Trophoblast cell (in vitro differentiated cells and primary cell): ENCODE data around the gene CEBPG.

ENCODE experiments used
- DNase-seq, 2 donors: peaks; one replicate each; pipeline ENCODE4 v3.0.0-alpha.2; 2016
- H2AFZ ChIP-seq: 2 replicates; pipeline ENCODE4 v1.6.1; 2013; ENCODE audit warnings: low read length, moderate library complexity, mild to moderate bottlenecking; ENCODE audit not compliant: insufficient read depth, poor library complexity
- H2AK5ac ChIP-seq: 2 replicates; pipeline ENCODE4 v1.6.1; 2013; ENCODE audit warnings: mild to moderate bottlenecking, low read length
- H2BK120ac ChIP-seq: 2 replicates; pipeline ENCODE4 v1.6.1; 2013; ENCODE audit warnings: low read length, mild to moderate bottlenecking, moderate library complexity; ENCODE audit not compliant: insufficient read depth, poor library complexity
- H2BK12ac ChIP-seq: 2 replicates; pipeline ENCODE4 v1.6.1; 2013; ENCODE audit warnings: mild to moderate bottlenecking, low read length, moderate library complexity
- H2BK5ac ChIP-seq: 2 replicates; pipeline ENCODE4 v1.6.1; 2013; ENCODE audit warnings: low read length, low read depth, moderate library complexity, mild to moderate bottlenecking; ENCODE audit not compliant: poor library complexity
- H3K14ac ChIP-seq: 2 replicates; pipeline ENCODE4 v1.6.1; 2013; ENCODE audit warnings: mild to moderate bottlenecking, low read length
- H3K18ac ChIP-seq: 2 replicates; pipeline ENCODE4 v1.6.1; 2013; ENCODE audit warnings: mild to moderate bottlenecking, low read length
- H3K23ac ChIP-seq: 2 replicates; pipeline ENCODE4 v1.6.1; 2013; ENCODE audit warnings: low read length
- H3K27ac ChIP-seq: 2 replicates; pipeline ENCODE4 v1.5.1; 2013; ENCODE audit warnings: low read depth, mild to moderate bottlenecking, inconsistent platforms, low read length, moderate library complexity
- H3K27me3 ChIP-seq: 2 replicates; pipeline ENCODE4 v1.6.1; 2013; ENCODE audit warnings: inconsistent platforms, mild to moderate bottlenecking, low read length, moderate library complexity; ENCODE audit not compliant: insufficient read depth
- H3K36me3 ChIP-seq, 2 experiments: 1 replicate in 1 of 2; 2 replicates in 1 of 2; pipeline ENCODE4 v1.6.1; 2013; ENCODE audit warnings: low read length in 2 of 2, mild to moderate bottlenecking in 2 of 2, moderate library complexity in 1 of 2; ENCODE audit not compliant: insufficient read depth in 2 of 2, control insufficient read depth in 1 of 2
- H3K4ac ChIP-seq: 2 replicates; pipeline ENCODE4 v1.6.1; 2013; ENCODE audit warnings: low read depth, mild to moderate bottlenecking, low read length, moderate library complexity
- H3K4me1 ChIP-seq, 2 experiments: 1 replicate in 1 of 2; 2 replicates in 1 of 2; pipeline ENCODE4 v1.6.1; 2013; ENCODE audit warnings: low read length in 2 of 2, mild to moderate bottlenecking in 2 of 2, moderate library complexity in 1 of 2; ENCODE audit not compliant: insufficient read depth in 2 of 2, control insufficient read depth in 1 of 2
- H3K4me2 ChIP-seq: 2 replicates; pipeline ENCODE4 v1.6.1; 2013; ENCODE audit warnings: inconsistent platforms, mild to moderate bottlenecking, low read length, moderate library complexity
- H3K4me3 ChIP-seq: 2 replicates; pipeline ENCODE4 v1.5.1; 2013; ENCODE audit warnings: mild to moderate bottlenecking, low read depth, low read length, inconsistent platforms
- H3K79me1 ChIP-seq: one replicate; pipeline ENCODE4 v1.6.1; 2013; ENCODE audit warnings: low read length
- H3K79me2 ChIP-seq: 2 replicates; pipeline ENCODE4 v1.6.1; 2013; ENCODE audit warnings: low read length, mild to moderate bottlenecking; ENCODE audit not compliant: control insufficient read depth, insufficient read depth, poor library complexity
- H3K9ac ChIP-seq: 2 replicates; pipeline ENCODE4 v1.6.1; 2013; ENCODE audit warnings: mild to moderate bottlenecking, low read length
- H3K9me3 ChIP-seq: 2 replicates; pipeline ENCODE4 v1.6.1; 2013; ENCODE audit warnings: low read depth, mild to moderate bottlenecking, control low read depth, inconsistent platforms, low read length; ENCODE audit not compliant: insufficient read depth
- H4K12ac ChIP-seq: 2 replicates; pipeline ENCODE4 v1.6.1; 2013; ENCODE audit warnings: low read depth, mild to moderate bottlenecking, low read length, moderate library complexity
- H4K8ac ChIP-seq: 2 replicates; pipeline ENCODE4 v1.6.1; 2013; ENCODE audit warnings: low read depth, mild to moderate bottlenecking, low read length, moderate library complexity
- H4K91ac ChIP-seq: one replicate; pipeline ENCODE4 v1.6.1; 2013; ENCODE audit warnings: low read depth, mild to moderate bottlenecking, low read length, moderate library complexity
- WGBS: extraction: QIAGEN DNeasy Blood & Tissue Kit; methylation state at CpG from one replicate; pipeline ENCODE4 v1.1.7; 2013; ENCODE audit warnings: missing lambda C conversion rate; ENCODE audit not compliant: insufficient read length, insufficient coverage; ENCODE audit errors: extremely low coverage; 5-methylcytosine and 5-hydroxymethylcytosine counted together

The CEBPG gene

DNA sequence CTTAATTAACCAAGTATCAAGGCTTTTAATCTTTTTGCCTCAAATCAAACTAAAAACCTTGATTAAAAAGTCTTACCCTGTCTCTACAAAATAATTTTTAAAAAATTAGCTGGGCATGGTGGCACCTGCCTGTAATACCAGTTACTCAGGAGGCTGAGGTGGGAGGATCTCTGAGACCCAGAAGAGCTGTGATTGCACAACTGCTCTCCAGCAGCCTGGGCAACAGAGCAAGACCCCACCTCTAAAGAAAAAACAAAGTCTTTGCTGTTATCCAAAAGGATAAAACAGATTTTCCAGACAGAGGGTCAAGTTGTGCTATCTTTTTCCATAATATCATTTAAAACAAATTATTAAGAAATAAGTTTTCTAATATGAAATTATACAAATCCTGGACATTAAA lies 26.8 kb upstream of the CEBPG start:
- Histone ChIP-seq H3K4me3 (no peak overlapping the region), H2BK120ac (no peak overlapping the region), H4K12ac (no peak overlapping the region), H3K4me2 (no peak overlapping the region), H3K79me2 (no peaks in the 10 kb centered on the region), H3K79me1 (no peaks in the 10 kb centered on the region), H4K91ac (no peak overlapping the region), H3K4ac (no peak overlapping the region), H3K9me3 (no peaks in the 10 kb centered on the region), H3K18ac (no peak overlapping the region), H3K14ac (no peak overlapping the region), H4K8ac (no peak overlapping the region), H3K9ac (no peak overlapping the region), H3K27ac (no peak overlapping the region), H2BK5ac (no peak overlapping the region), H3K27me3 (no peaks in the 10 kb centered on the region), H3K4me1 (no peaks in the 10 kb centered on the region), H3K23ac (no peak overlapping the region), H2AK5ac (no peak overlapping the region), H2AFZ (no peak overlapping the region), H3K36me3 (no peaks in the 10 kb centered on the region), H2BK12ac (no peak overlapping the region)
- no peak for DNase-seq

DNA sequence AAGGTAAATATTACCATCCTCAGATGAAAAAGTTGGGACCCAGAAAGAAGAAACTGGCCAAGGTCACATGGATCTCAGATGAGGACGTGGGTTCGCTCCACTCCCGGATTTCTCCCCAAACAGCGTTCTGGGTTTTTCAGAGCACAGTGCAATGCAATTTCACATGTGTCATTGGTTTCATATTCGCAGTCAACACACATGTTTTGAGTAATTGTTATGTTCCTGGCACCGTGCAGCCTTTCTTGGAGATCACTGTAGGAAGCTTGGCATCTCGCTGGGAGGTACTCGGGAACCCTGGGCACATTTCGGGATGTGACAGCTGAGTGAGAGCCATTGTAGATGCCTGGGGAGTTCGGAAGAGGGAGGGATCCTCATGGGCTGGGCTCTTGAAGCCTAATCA lies 26.2 kb upstream of the CEBPG start:
- Histone ChIP-seq H3K79me1 (no peaks in the 10 kb centered on the region), H4K91ac (no peak overlapping the region), H4K8ac (no peak overlapping the region), H3K36me3 (no peaks in the 10 kb centered on the region), H3K4me1 (no peaks in the 10 kb centered on the region), H3K27ac (no peak overlapping the region), H3K4me2 (no peak overlapping the region), H2AK5ac (no peak overlapping the region), H3K4me3 (no peak overlapping the region), H3K23ac (no peak overlapping the region), H3K79me2 (no peaks in the 10 kb centered on the region), H3K9me3 (no peaks in the 10 kb centered on the region), H3K18ac (no peak overlapping the region), H3K9ac (no peak overlapping the region), H2AFZ (no peak overlapping the region), H2BK5ac (no peak overlapping the region), H2BK120ac (no peak overlapping the region), H3K27me3 (no peaks in the 10 kb centered on the region), H3K14ac (no peak overlapping the region), H4K12ac (no peak overlapping the region), H3K4ac (no peak overlapping the region), H2BK12ac (no peak overlapping the region)
- DNase-seq, result no peak
- WGBS, result no CpG with 5 or more reads among the region's 10 CpGs

DNA sequence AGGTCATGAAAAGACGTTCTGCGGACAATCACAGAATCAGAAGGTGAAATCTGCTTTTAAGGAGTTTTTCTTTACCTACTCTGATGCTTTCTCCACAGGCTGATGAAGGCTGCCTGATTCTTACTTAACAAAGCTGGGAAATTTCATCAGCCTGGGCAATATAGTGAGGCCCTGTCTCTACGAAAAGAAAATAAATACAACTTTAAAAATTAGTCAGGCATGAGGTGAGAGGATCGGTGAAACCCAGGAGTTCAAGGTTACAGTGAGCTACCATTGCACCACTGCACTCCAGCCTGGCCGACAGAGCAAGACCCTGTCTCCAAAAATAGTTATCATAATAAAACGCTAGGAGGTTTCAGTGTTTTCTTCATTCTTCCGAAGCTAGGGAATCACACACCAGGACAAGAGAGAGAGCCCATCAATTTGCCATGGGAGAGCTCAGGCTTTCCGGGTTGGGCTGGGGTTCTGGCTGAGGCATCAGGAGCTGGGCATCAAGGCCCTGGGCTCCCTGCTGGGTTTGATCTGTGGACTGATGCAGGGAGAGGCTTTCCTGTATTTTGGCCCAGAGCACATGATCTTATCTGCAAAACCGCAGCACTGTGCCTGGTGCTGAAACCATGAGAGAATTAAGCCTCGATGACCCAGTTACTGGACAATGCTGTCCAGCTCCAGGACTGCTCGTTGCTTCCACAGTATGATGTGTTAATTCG lies 25.1 kb upstream of the CEBPG start:
- H4K91ac ChIP-seq, result no peak overlapping the region
- H3K18ac ChIP-seq, result no peak overlapping the region
- H3K14ac ChIP-seq, result no peak overlapping the region
- H2AK5ac ChIP-seq, result no peak overlapping the region
- H3K4ac ChIP-seq, result no peak overlapping the region
- no peak overlapping the region for H2AFZ ChIP-seq
- H4K8ac ChIP-seq, result no peak overlapping the region
- no peaks in the 10 kb centered on the region for H3K27me3 ChIP-seq
- H3K4me3 ChIP-seq, result no peak overlapping the region
- H3K9ac ChIP-seq, result no peak overlapping the region
- H3K4me2 ChIP-seq, result no peak overlapping the region
- no peak overlapping the region for H2BK120ac ChIP-seq
- no peaks in the 10 kb centered on the region for H3K9me3 ChIP-seq
- H3K36me3 ChIP-seq, result no peaks in the 10 kb centered on the region
- H3K79me1 ChIP-seq, result no peaks in the 10 kb centered on the region
- WGBS, result no CpG with 5 or more reads among the region's 12 CpGs
- H2BK12ac ChIP-seq, result no peak overlapping the region
- H4K12ac ChIP-seq, result no peak overlapping the region
- H2BK5ac ChIP-seq, result no peak overlapping the region
- no peak overlapping the region for H3K23ac ChIP-seq
- H3K27ac ChIP-seq, result no peak overlapping the region
- DNase-seq, result peak; percentile 56 to 68
- H3K4me1 ChIP-seq, result no peaks in the 10 kb centered on the region
- no peaks in the 10 kb centered on the region for H3K79me2 ChIP-seq

DNA sequence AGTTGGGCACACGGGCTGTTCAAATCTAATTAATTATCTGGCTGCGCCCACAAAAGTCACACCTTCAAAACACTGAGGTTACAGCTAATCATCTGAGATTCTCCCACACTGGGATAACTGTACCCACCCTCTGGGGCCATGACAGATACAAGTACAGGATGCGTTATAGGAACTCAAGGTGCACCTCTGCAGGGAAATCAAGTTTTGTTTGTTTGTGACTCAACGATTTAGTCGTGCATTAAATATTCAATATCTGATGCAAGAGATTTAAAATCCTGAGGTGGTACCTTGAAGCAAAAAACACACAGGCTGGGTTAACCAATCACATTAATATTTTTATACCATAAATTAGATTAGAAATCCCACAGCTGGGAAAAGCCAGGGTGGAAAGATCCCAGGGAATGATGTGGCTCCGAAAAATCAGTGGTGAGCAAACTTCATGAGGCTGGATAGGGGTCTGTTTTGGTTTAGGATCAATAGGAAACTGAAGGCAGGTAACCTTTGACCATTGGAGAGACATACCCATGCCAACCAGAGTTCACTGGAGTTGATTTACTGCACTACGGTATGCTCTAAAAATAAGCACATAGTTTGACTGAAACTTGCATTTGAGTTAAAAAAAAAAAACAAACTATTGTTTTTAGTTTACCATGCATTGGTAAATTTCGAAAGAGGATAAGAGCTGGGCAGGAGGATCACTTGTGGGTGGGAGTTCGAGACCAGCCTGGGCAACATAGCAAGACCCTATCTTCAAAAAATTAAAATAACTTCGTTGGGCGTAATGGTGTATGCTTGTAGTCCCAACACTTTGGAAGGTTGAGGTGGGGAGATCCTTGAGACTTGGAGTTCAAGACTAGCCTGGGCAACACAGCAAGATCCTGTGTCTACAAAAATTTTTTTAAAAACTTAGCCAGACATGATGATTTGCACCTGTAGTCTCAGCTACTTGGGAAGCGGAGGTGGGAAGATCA lies 23.9 kb upstream of the CEBPG start:
- Histone ChIP-seq H2BK12ac (no peak overlapping the region), H2BK120ac (no peak overlapping the region), H3K9me3 (no peaks in the 10 kb centered on the region), H4K12ac (no peak overlapping the region), H2AK5ac (no peak overlapping the region), H4K91ac (no peak overlapping the region), H3K14ac (no peak overlapping the region), H2BK5ac (no peak overlapping the region), H3K79me2 (no peaks in the 10 kb centered on the region), H3K18ac (no peak overlapping the region), H3K36me3 (no peaks in the 10 kb centered on the region), H2AFZ (no peak overlapping the region), H4K8ac (no peak overlapping the region), H3K4me1 (no peaks in the 10 kb centered on the region), H3K9ac (no peak overlapping the region), H3K4me2 (no peak overlapping the region), H3K4ac (no peak overlapping the region), H3K27me3 (no peaks in the 10 kb centered on the region), H3K79me1 (no peaks in the 10 kb centered on the region), H3K4me3 (no peak overlapping the region), H3K23ac (no peak overlapping the region), H3K27ac (no peak overlapping the region)
- WGBS, result no CpG with 5 or more reads among the region's 12 CpGs
- no peak for DNase-seq
